Mesenchymal stem cell (in vitro differentiated cells and primary cell): ENCODE results near the gene ANKH.

Experiments used
- DNase-seq: peaks from one replicate; pipeline ENCODE4 v3.0.0-alpha.2; 2013
- H2AFZ ChIP-seq: one replicate; pipeline ENCODE4 v1.6.1; 2013; ENCODE audit warnings: low read depth, mild to moderate bottlenecking, control low read depth, inconsistent platforms, low read length, moderate library complexity
- H2AK5ac ChIP-seq: 2 replicates; pipeline ENCODE4 v1.6.1; 2013; ENCODE audit warnings: low read length, moderate library complexity, mild to moderate bottlenecking, inconsistent platforms; ENCODE audit not compliant: severe bottlenecking
- H2BK120ac ChIP-seq: one replicate; pipeline ENCODE4 v1.6.1; 2013; ENCODE audit warnings: low read depth, mild to moderate bottlenecking, inconsistent platforms, low read length, moderate library complexity
- H2BK12ac ChIP-seq, 2 experiments: one replicate each; pipeline ENCODE4 v1.6.1; 2013; ENCODE audit warnings: inconsistent platforms in 2 of 2, low read length in 2 of 2, mild to moderate bottlenecking in 2 of 2, moderate library complexity in 2 of 2, control low read depth in 1 of 2
- H2BK15ac ChIP-seq: one replicate; pipeline ENCODE4 v1.6.1; 2013; ENCODE audit warnings: mild to moderate bottlenecking, low read depth, inconsistent platforms; ENCODE audit not compliant: poor library complexity, severe bottlenecking
- H2BK5ac ChIP-seq: 2 replicates; pipeline ENCODE4 v1.6.1; 2013; ENCODE audit warnings: low read depth, mild to moderate bottlenecking, low read length, control low read depth, inconsistent platforms; ENCODE audit not compliant: poor library complexity, severe bottlenecking
- H3K14ac ChIP-seq, 2 experiments: one replicate each; pipeline ENCODE4 v1.6.1; 2013; ENCODE audit warnings: inconsistent platforms in 2 of 2, low read length in 2 of 2, control low read depth in 1 of 2, mild to moderate bottlenecking in 1 of 2, moderate library complexity in 1 of 2
- H3K18ac ChIP-seq, 2 experiments: one replicate each; pipeline ENCODE4 v1.6.1; 2013; ENCODE audit warnings: inconsistent platforms in 2 of 2, low read length in 2 of 2, control low read depth in 1 of 2, low read depth in 1 of 2, mild to moderate bottlenecking in 1 of 2
- H3K23ac ChIP-seq, 2 experiments: one replicate each; pipeline ENCODE4 v1.6.1; 2013; ENCODE audit warnings: inconsistent platforms in 2 of 2, low read length in 2 of 2, mild to moderate bottlenecking in 2 of 2, moderate library complexity in 2 of 2, control low read depth in 1 of 2
- H3K27ac ChIP-seq: 2 replicates; pipeline ENCODE4 v1.5.1; 2013; ENCODE audit warnings: mild to moderate bottlenecking, moderate library complexity, low read length, control low read depth, inconsistent platforms; ENCODE audit not compliant: poor library complexity, severe bottlenecking
- H3K27me3 ChIP-seq, 2 experiments: 2 replicates each; pipeline versions ENCODE4 v1.6.1 to v1.7.0; 2013; ENCODE audit warnings: low read length in 2 of 2, mild to moderate bottlenecking in 2 of 2, moderate library complexity in 2 of 2, control low read depth in 1 of 2, inconsistent platforms in 1 of 2; ENCODE audit not compliant: control insufficient read depth in 1 of 2, insufficient read depth in 1 of 2
- H3K36me3 ChIP-seq, 2 experiments: 2 replicates each; pipeline versions ENCODE4 v1.6.1 to v1.7.0; 2013; ENCODE audit warnings: low read length in 2 of 2, control low read depth in 1 of 2, inconsistent platforms in 1 of 2, low read depth in 1 of 2, mild to moderate bottlenecking in 1 of 2; ENCODE audit not compliant: insufficient read depth in 2 of 2, control insufficient read depth in 1 of 2
- H3K4ac ChIP-seq, 2 experiments: one replicate each; pipeline ENCODE4 v1.6.1; 2013; ENCODE audit warnings: inconsistent platforms in 2 of 2, low read length in 2 of 2, mild to moderate bottlenecking in 2 of 2, moderate library complexity in 2 of 2, control low read depth in 1 of 2, low read depth in 1 of 2
- H3K4me1 ChIP-seq: 2 replicates; pipeline ENCODE4 v1.6.1; 2013; ENCODE audit warnings: low read depth, low read length, control low read depth; ENCODE audit not compliant: control insufficient read depth, insufficient read depth
- H3K4me2 ChIP-seq: 2 replicates; pipeline ENCODE4 v1.6.1; 2013; ENCODE audit warnings: low read length, mild to moderate bottlenecking, inconsistent platforms; ENCODE audit not compliant: poor library complexity, severe bottlenecking
- H3K4me3 ChIP-seq, 2 experiments: 2 replicates each; pipeline versions ENCODE4 v1.5.1 to v1.7.0; 2013; ENCODE audit warnings: low read length in 2 of 2, mild to moderate bottlenecking in 2 of 2, control low read depth in 1 of 2, low read depth in 1 of 2; ENCODE audit not compliant: insufficient read depth in 1 of 2
- H3K79me1 ChIP-seq: replicated peaks from 2 replicates; pipeline ENCODE4 v1.6.1; 2013; ENCODE audit warnings: mild to moderate bottlenecking, control low read depth, low read length, inconsistent platforms; ENCODE audit not compliant: poor library complexity, severe bottlenecking
- H3K9ac ChIP-seq: 2 replicates; pipeline ENCODE4 v1.7.0; 2013; ENCODE audit warnings: mild to moderate bottlenecking, low read length, moderate library complexity
- H3K9me3 ChIP-seq: 2 replicates; pipeline ENCODE4 v1.7.0; 2013; ENCODE audit warnings: mild to moderate bottlenecking, low read length; ENCODE audit not compliant: control insufficient read depth
- H4K8ac ChIP-seq: one replicate; pipeline ENCODE4 v1.6.1; 2013; ENCODE audit warnings: inconsistent platforms, mild to moderate bottlenecking, low read length, moderate library complexity
- H4K91ac ChIP-seq: one replicate; pipeline ENCODE4 v1.6.1; 2013; ENCODE audit warnings: mild to moderate bottlenecking, low read length, inconsistent platforms
- WGBS: methylation state at CpG from one replicate; pipeline ENCODE4 v1.1.7; 2013; ENCODE audit warnings: mixed read lengths; 5-methylcytosine and 5-hydroxymethylcytosine counted together

ANKH gene

GRCh38 chr5:14776602-14777001, 95.0 kb downstream of the ANKH start:
- Histone ChIP-seq H3K9me3 (no peaks in the 10 kb centered on the region), H4K91ac (no peak overlapping the region), H2BK12ac (no peak overlapping the region), H2BK120ac (no peak overlapping the region), H3K4me2 (no peak overlapping the region), H3K4me1 (peaks cover 6% of the 10 kb centered on the region), H3K23ac (no peak overlapping the region), H2AFZ (no peak overlapping the region), H3K18ac (no peak overlapping the region), H2BK5ac (no peak overlapping the region), H3K4me3 (no peak overlapping the region), H2AK5ac (no peak overlapping the region), H4K8ac (no peak overlapping the region), H2BK15ac (no peak overlapping the region), H3K27ac (no peak overlapping the region), H3K79me1 (no peaks in the 10 kb centered on the region), H3K27me3 (no peaks in the 10 kb centered on the region), H3K4ac (no peak overlapping the region), H3K36me3 (peaks cover 0 to 12% of the 10 kb centered on the region in 2 experiments), H3K14ac (no peak overlapping the region), H3K9ac (no peak overlapping the region)
- DNase-seq: no peak
- WGBS: 88% methylated on average over 5 of the region's 5 CpGs

- no peak overlapping the region for H3K27ac ChIP-seq
- no peaks in the 10 kb centered on the region for H3K79me1 ChIP-seq
- WGBS: 90% methylated on average over 7 of the region's 7 CpGs
- H3K4me1 ChIP-seq: peaks cover 6% of the 10 kb centered on the region
- H3K9ac ChIP-seq: no peak overlapping the region
- H4K91ac ChIP-seq: no peak overlapping the region
- H3K4me2 ChIP-seq: no peak overlapping the region
- no peak overlapping the region for H2BK120ac ChIP-seq
- H3K14ac ChIP-seq: no peak overlapping the region
- H3K18ac ChIP-seq: no peak overlapping the region
- H2AK5ac ChIP-seq: no peak overlapping the region
- H4K8ac ChIP-seq: no peak overlapping the region
- no peak for DNase-seq
- H3K9me3 ChIP-seq: no peaks in the 10 kb centered on the region
- no peak overlapping the region for H2AFZ ChIP-seq
- H3K23ac ChIP-seq: no peak overlapping the region
- H2BK5ac ChIP-seq: no peak overlapping the region
- H3K4me3 ChIP-seq: no peak overlapping the region
- H2BK12ac ChIP-seq: no peak overlapping the region
- no peak overlapping the region for H3K4ac ChIP-seq
- no peaks in the 10 kb centered on the region for H3K27me3 ChIP-seq
- H3K36me3 ChIP-seq: peaks cover 0 to 12% of the 10 kb centered on the region in 2 experiments
- no peak overlapping the region for H2BK15ac ChIP-seq
Observed at GRCh38 chr5:14775857-14776256, 95.7 kb downstream of the ANKH start.

DNA sequence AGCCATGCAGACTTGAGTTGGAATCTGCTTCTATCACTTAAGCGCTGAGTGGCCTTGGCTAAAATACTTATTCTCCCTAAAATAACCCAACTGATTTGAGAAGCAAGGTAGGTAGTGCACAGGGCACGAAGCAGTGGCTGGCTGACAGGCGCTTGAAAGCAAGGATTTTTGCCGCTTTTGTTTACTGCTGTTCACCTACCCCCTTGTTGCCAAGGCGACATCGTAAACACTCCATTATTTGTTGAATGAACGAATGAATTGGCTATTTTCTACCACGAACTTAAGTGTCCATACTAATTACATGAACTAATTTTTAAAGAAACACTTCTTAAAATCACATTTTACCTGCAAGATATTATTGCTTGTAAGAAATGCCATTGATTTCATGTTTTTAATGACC, 98.0 kb downstream of the ANKH start:
- H3K9me3 ChIP-seq: no peaks in the 10 kb centered on the region
- H3K4me1 ChIP-seq: peaks cover 6% of the 10 kb centered on the region
- H3K4ac ChIP-seq: no peak overlapping the region
- no peak overlapping the region for H2BK15ac ChIP-seq
- H3K23ac ChIP-seq: no peak overlapping the region
- WGBS: 77% methylated on average over 6 of the region's 8 CpGs
- no peak overlapping the region for H3K27ac ChIP-seq
- H2AK5ac ChIP-seq: no peak overlapping the region
- no peak overlapping the region for H2AFZ ChIP-seq
- no peak overlapping the region for H3K18ac ChIP-seq
- no peak overlapping the region for H2BK5ac ChIP-seq
- H3K27me3 ChIP-seq: no peaks in the 10 kb centered on the region
- no peak for DNase-seq
- H4K8ac ChIP-seq: no peak overlapping the region
- peaks cover 0 to 6% of the 10 kb centered on the region in 2 experiments for H3K36me3 ChIP-seq
- H3K14ac ChIP-seq: no peak overlapping the region
- H2BK120ac ChIP-seq: no peak overlapping the region
- no peak overlapping the region for H2BK12ac ChIP-seq
- no peak overlapping the region for H4K91ac ChIP-seq
- no peak overlapping the region for H3K4me3 ChIP-seq
- H3K79me1 ChIP-seq: peaks cover 1% of the 10 kb centered on the region
- H3K9ac ChIP-seq: no peak overlapping the region
- no peak overlapping the region for H3K4me2 ChIP-seq

GRCh38 chr5:14771972-14772371, 99.6 kb downstream of the ANKH start:
- Histone ChIP-seq H3K18ac (no peak overlapping the region), H4K91ac (no peak overlapping the region), H3K4ac (no peak overlapping the region), H2AK5ac (no peak overlapping the region), H3K4me1 (peaks cover 1% of the 10 kb centered on the region), H2AFZ (no peak overlapping the region), H2BK120ac (no peak overlapping the region), H2BK15ac (no peak overlapping the region), H3K79me1 (peaks cover 1% of the 10 kb centered on the region), H4K8ac (no peak overlapping the region), H3K14ac (no peak overlapping the region), H2BK12ac (no peak overlapping the region), H2BK5ac (no peak overlapping the region), H3K9me3 (no peaks in the 10 kb centered on the region), H3K27me3 (no peaks in the 10 kb centered on the region), H3K9ac (no peak overlapping the region), H3K4me3 (no peak overlapping the region), H3K23ac (no peak overlapping the region), H3K27ac (no peak overlapping the region), H3K36me3 (peaks cover 0 to 20% of the 10 kb centered on the region in 2 experiments), H3K4me2 (no peak overlapping the region)
- DNase-seq: no peak
- 97% methylated on average over 3 of the region's 3 CpGs for WGBS
